Fibroblast of skin of abdomen (primary cell): ENCODE results near the gene RAB33B.
"Not testable (repeated sequence)": the region's sequence is repeated elsewhere in the genome, so short reads cannot be mapped to it uniquely, and the experiment has no call there.

Source experiments
- DNase-seq: peaks from one replicate; pipeline ENCODE4 v3.0.0-alpha.2; 2013

Gene RAB33B

DNA sequence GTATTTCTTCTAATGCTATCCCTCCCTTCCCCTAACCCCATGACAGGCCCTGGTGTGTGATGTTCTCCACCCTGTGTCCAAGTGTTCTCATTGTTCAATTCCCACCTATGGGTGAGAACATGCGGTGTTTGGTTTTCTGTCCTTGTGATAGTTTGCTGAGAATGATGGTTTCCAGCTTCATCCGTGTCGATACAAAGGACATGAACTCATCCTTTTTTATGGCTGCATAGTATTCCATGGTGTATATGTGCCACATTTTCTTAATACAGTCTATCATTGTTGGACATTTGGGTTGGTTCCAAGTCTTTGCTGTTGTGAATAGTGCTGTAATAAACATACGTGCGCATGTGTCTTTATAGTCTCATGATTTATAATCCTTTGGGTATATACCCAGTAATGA lies 10.6 kb downstream of the RAB33B start:
- DNase-seq: not testable (repeated sequence)

GRCh38 chr4:139465922-139466321 lies 12.0 kb downstream of the RAB33B start:
- DNase-seq: no peak

GRCh38 chr4:139468756-139469155 lies 14.8 kb downstream of the RAB33B start:
- not testable (repeated sequence) for DNase-seq

DNA sequence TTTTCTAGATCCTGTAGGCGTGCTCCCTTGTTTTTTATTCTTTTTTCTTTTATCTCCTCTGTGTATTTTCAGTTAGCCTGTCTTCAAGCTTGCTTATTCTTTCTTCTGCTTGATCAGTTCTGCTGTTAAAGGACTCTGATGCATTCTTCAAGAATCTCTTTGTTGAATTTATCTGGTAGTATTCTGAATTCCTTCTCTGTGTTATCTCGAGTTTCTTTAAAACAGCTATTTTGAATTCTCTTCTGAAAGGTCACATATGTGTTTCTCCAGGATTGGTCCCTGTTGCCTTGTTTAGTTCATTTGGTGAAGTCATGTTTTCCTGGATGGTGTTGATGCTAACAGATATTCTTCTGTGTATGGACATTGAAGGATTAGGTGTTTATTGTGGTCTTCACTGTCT lies 15.3 kb downstream of the RAB33B start:
- DNase-seq: no peak

DNA sequence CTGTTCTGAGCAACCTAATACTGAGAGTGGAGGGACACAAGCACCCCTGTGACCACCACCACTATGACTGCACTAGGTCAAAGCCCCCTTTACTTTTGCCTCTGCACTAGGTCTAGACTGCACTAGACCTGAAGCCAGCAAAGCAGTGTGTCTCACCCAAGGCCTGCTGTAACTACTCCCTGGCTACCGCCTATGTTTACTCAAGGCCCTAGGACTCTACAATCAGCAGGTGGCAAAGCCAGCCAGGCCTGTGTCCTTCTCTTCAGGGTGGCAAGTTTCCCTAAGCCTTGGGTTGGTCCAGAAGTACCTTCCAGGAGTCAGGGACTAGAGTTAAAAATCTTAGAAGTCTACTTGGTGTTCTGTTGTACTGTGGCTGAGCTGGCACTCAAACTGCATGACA lies 15.9 kb downstream of the RAB33B start:
- DNase-seq: no peak

DNA sequence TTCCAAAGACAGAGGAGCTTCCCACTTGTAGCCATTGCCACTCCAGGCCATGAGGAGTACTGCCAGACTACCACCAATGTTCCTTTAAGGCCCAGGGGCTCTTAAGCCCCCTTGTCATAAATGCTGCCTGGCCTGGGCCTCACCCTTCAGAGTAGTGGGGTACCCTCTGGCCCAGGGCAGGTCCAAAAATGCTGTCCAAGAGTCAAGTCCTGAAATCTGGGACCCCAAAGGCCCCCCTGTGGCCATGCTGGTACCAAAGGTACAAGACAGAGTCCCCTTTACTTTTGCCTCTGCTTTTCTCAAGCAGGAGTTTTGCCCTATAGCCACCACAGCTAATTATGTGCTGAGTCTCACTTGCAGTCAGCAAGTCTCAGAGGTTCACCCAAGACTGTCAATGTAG lies 16.4 kb downstream of the RAB33B start:
- no peak for DNase-seq

DNA sequence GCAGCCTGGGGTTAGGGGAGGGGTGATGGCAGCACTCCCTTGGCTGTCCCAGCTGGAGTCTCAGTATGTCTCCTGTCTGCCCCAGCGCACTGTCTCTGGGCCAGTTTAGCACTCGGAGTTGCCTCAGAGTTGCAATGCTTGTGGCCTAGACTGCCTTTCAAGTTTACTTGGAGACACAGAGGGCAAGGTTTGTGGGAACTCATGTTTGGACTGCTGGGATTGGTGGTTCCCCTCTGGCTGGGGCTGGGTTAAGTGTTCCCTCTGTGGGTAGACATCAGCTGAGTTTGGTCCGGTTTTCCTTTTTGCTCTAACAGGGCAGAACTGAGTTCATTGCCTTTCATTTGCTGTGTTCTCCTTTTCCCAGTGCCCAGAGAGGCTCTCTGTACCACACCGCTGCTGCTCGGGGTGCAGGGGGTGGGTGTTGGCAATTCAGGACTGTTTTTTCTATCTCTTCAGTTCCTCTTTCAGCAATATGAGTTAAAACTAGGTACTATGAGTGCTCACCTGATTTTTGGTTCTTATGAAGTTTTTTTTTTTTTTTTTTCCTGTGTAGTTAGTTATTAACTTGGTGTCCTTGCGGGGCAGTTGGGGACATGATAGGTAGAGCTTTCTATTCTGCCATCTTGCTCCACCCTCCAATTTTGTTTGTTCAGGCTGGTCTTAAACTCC lies 17.2 kb downstream of the RAB33B start:
- no peak for DNase-seq

- no peak for DNase-seq
Measured at GRCh38 chr4:139472852-139473251, 18.9 kb downstream of the RAB33B start.

DNA sequence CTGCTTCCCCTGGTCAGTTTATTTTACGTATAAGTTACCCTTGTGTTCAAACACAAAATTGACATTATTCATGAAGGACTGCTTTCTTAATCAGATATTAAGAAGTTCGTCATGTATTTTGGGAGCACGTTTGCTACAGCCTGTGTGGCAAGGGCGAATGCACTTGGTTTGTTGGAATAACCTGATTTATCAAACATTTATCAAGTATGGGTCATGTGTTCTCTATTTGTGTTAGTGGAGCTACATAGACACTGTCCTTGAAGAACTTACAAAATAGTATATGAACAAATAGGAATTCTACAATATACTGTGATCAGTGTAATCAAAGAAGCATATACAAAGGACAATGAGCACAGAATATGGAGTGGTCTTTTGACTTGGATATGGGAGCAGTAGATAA lies 22.4 kb downstream of the RAB33B start:
- DNase-seq: no peak

- DNase-seq: no peak
Measured at GRCh38 chr4:139481465-139481864, 27.5 kb downstream of the RAB33B start.

DNA sequence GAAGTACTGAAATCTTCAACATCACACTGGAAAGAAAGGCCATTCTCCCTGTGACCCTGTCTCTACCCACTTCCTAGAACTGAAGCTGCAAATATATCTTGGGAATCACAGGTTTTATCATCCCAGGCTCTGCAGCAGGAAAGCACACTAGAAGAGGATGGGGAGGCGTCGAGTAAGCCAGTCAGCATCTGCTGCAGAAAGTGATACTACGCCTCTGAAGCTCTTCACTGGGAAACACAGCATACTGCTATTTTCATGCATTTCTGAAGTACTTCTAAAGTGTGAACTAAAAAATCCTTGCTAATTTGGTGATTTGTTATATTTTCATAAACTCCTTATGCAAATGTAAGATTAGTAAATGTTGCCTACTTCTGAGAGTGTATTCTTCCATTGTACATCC lies 29.1 kb downstream of the RAB33B start:
- DNase-seq: no peak

DNA sequence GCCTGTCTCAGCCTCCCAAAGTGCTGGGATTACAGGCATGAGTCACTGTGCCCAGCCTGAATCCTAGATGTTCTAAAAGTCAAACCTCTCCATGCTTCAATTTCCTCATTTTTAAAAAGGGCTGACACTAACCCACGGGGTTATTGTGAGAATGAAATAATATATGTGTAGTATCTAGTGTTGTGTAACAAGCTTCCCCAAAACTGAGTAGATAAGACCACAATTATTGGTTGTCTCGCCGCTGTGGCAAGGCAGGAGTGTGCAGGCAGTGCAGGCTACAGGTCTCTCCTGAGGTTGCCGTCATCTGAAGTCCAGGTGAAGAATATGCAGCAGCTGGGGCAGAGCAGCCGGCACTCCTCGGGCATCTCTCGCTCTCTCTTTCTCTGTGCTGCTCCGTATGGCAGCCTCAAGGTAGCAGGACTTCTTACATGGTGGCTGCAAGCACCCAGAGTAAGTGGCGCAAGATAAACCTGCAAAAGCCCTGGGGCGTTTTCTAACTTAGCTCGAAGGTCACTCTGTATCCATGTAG lies 30.9 kb downstream of the RAB33B start:
- DNase-seq: no peak

DNA sequence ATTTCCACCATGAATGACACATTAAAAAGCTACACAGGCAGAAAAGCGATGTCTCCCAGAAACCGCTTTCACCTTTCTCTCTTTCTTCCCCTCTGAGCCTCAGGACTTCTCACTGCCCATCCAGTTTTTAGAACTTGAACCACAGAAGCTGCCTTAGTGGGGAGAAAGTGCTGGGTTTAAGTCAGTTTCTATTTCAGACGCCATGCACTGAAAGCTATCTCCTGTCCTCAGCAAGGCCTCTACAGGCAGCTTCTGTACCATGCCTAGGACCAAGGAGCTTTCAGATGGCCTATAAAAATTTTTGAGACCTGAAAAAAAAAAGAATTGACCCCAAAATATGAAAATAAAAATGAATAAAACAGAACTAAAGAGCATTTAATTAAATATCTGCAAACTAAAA lies 34.5 kb downstream of the RAB33B start:
- no peak for DNase-seq

DNA sequence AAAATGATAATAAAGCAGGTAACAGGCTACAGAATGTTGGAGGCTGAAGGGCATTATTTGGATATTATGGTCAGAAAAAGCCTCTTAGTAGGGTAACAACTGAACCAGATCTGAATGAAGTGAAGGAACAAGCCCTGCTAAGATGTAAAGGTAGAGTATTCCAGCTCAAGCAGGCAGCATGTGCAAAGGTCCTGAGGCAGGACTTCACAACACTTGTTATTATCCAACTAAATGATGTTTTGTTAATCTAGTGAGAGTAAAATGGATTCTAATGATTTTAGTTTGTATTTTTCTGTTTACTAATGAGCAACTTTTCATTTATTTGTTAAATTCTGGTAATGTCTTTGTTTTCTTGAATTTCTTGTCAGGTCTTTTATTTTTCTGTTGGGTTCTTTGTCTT lies 35.7 kb downstream of the RAB33B start:
- no peak for DNase-seq

- no peak for DNase-seq
Measured at GRCh38 chr4:139492429-139492828, 38.5 kb downstream of the RAB33B start.

DNA sequence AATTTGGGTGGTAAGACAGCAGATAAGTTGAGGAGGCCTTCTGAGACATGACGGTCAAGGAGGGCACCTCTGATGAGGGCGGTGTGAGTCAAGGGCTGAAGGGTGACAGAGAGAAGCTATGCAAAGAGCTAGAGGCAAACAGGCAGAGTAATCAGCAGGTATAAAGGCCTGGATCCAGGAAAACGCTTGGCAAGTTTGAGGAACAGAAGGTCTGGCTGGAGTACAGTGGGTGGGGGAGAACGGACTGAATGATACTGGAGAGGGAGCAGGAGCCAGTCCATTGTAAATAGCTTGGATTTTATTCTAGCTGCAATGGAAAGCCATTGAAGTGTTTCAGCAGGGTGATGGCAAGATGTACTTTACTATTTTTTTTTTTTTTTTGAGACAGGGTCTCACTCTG lies 39.3 kb downstream of the RAB33B start:
- DNase-seq: no peak

DNA sequence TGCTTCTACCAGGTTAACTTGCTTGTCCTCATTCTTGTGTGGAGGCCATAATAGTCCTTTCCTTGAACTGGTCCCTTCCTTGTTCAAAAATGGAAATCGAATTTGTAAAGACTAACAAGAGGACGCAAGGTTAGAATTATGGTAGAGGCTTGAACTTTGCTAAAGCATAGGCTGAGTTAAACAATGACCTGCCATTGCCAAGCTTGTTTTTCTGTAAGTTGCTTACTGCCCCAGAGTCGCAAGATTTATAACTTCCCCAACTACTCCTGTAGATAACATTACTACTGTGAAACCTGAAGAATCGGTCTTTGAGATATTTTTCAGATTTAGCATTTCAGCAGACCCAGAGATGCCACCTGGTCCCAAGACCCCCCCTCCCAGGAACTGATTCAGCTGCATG lies 45.3 kb downstream of the RAB33B start:
- no peak for DNase-seq

DNA sequence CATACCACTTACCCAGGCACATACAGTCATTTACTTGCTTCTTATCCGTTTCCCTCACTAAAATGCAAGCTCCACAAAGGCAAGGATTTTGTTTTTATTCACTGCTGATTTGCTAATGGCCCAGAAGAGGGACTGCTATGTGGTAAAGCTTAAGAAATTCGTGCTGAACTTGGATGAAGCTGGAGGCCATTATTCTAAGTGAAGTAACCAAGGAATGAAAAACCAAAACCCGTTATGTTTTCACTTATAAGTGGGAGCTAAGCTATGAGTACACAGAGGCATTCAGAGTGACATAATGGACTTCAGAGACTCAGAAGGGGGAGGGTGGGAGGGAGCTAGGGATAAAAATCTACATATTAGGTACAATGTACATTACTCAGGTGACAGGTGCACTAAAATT lies 47.2 kb downstream of the RAB33B start:
- peak; percentile 13 for DNase-seq

GRCh38 chr4:139501527-139501926 lies 47.6 kb downstream of the RAB33B start:
- no peak for DNase-seq

DNA sequence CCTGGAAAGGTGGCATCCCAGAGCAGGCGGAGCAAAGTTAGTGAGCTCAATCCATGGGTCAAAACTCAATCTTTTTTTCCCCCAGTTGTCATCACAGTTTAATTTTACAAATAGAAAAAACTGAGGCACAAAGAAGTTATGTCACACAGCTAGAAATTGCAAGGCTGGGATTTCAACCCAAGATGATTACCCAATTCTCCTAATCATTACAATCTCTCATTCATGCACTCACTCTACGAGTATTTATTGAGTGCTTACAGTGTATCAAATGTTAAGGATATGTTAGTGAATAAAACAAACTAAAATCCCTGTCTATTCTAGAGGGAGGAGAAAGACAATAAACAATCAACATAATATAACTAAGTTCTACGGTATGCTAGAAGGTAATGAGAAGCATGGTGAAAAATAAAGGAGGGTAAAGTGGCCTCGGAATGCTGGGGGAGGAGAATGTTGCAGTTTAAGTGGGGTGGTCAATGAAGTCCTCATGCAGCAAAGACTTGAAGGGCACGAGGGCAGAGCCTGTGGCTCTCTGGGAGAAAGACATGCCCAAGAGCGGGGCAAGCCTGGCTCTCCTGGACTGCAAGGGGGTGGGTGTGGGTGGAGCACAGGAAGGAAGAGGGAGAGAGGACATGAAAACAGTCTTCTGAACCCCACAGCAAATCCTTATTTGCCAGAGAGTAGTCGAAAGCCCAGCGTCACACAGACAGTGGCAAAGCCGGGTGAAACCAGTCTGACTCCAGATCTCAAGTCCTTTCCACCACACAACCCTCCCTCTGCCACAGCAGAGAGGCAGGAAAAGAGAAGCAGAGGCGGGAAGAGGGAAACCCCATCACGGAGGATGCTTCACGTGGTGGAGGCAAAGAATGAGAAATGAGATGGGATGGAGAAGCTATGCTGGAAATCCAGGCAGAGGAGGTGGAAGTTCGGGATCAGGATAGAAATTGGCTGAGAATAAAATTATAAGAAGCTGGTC lies 48.3 kb downstream of the RAB33B start:
- DNase-seq: no peak

- DNase-seq: no peak
Measured at GRCh38 chr4:139503622-139504166, 49.8 kb downstream of the RAB33B start.

DNA sequence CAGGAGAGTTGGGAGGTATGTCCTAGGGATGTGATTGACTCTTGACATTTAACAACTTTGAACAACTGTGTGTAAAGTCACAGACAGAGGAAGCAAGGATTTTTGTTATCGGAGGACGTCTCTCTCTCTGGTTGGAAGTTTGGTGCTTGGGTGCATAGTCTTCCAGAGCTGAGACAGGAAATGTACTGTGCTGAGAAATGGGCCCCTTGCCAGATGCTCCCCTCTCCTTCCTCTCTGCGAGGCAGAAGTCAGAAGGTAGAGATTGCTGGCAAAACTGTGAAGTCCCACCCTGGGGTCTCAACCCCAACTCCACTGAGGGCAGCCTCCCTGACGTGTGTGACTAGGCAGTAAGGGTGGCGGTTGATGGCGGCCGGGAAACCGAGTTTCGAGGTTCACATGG lies 52.9 kb downstream of the RAB33B start:
- no peak for DNase-seq

DNA sequence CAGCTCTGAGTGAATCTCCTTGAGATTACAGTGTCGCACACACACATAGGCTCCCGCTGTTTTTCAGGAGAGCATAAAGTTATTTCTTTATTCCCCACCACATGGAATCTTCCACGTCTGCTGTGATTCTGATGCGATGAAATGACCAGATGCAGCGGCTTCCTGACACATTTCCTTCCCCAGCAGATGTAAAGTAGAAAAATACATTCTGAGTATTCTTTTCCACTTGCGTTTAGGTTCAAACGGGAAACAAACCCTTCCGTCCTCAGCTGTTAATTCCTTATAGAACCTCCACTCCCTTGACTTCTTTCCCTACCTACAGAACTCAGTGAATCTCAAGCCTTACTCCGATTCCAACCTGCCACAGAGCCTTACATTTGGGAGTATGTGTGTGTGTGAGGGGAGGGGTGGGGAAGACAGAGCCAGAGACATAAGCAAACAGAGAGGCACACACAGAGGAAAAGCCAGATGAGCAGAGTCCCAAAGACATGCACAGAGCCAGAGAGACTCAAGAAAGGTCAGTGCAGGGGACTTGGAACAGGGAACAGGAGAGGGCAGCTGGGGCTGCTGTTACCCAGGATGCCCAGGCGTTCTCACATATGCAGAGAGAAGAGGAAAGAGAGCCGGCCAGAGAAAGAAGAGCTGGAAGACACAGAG lies 54.8 kb downstream of the RAB33B start:
- no peak for DNase-seq
